ENCODE measurements around the gene LSAMP. TPM values are rescaled to one million over a fixed set of nuclear protein-coding genes. Genes with fewer than 3 reads are reported as not detected.

Gene LSAMP
- total RNA-seq, 1 donor from 2014 or later, result 64.9 TPM

- H3K4me1 Mint-ChIP-seq (ENCODE audit: unreplicated experiment), result no peaks in the 10 kb centered on the region
Measured at GRCh38 chr3:115901008-115901407, 544.3 kb downstream of the LSAMP start.

DNA sequence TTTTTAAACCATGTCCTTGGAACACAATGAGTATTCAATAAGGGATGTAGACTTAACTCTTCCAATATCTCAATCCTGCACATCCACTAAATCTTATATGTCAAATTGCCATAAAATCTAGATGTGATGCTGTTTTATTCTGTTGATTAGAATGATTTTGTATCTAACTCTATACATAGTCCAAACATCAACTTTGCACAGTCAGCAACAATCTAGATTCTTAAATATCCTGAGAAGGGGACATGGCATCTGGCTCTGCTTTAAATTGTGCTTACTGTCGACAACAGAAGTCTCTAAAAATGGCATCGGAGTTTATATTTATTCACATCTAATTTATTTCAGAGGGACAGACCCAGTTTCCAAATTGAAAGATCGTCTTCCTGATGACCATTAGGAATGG lies 545.8 kb downstream of the LSAMP start:
- no peak for TF ChIP-seq CTCF (conservative IDR thresholded peaks at IDR 0.05)
- no peak overlapping the region for H3K27ac Mint-ChIP-seq
- H3K4me3 Mint-ChIP-seq, result no peak overlapping the region
- H3K4me1 Mint-ChIP-seq (ENCODE audit: unreplicated experiment), result no peaks in the 10 kb centered on the region
- H3K9me3 Mint-ChIP-seq, result no peaks in the 10 kb centered on the region
- no peaks in the 10 kb centered on the region for H3K27me3 Mint-ChIP-seq
- no peak for DNase-seq (ENCODE audit: extremely low spot score, unreplicated experiment)
- peaks cover 1% of the 10 kb centered on the region for H3K36me3 Mint-ChIP-seq

More at GRCh38 chr3:115901008-115901407, 544.3 kb downstream of the LSAMP start:
- no peak for DNase-seq (ENCODE audit: extremely low spot score, unreplicated experiment)
- TF ChIP-seq CTCF (conservative IDR thresholded peaks at IDR 0.05), result no peak
- no peaks in the 10 kb centered on the region for H3K27me3 Mint-ChIP-seq
- no peak overlapping the region for H3K27ac Mint-ChIP-seq
- H3K4me3 Mint-ChIP-seq, result no peak overlapping the region
- no peaks in the 10 kb centered on the region for H3K9me3 Mint-ChIP-seq
- H3K36me3 Mint-ChIP-seq, result peaks cover 4% of the 10 kb centered on the region

DNA sequence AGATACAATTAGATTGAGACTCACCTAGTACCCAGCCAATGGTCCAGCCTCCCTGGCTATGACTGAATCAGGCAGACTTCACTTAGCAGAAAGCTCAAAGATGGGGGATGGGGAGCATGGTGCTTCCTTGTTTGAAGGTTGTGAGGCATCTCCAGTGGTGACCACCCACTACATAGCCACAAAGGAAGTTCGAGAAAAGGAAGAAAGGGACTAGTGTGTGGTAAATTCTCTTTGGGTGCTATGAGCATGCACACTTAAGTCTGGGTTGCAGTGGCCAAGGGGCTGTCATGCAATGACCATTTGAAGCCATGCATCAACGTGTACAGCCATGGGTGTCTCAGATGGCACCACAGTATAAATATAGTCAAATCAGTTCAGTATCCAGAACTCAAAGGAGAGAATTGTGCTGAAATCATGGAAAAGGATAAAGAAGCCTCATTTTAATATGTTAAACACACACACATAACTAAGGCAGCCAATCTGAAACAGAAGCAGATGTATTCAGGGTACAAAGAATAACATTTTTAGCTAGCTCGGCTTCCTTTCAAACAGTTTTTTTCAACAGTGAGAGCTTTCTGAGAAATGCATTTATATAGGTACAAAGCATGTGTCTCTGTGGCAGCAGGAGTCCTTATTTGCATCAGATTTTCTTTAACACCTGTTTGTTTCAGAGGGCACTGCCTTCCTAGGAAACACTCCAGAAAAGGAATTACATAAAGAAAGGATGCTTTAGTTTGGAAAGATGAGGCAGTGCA lies 546.5 kb downstream of the LSAMP start:
- Mint-ChIP-seq H3K27ac (no peak overlapping the region), H3K4me3 (no peak overlapping the region), H3K4me1 (ENCODE audit: unreplicated experiment) (no peaks in the 10 kb centered on the region), H3K36me3 (no peaks in the 10 kb centered on the region), H3K27me3 (no peaks in the 10 kb centered on the region), H3K9me3 (no peaks in the 10 kb centered on the region)
- DNase-seq (ENCODE audit: extremely low spot score, unreplicated experiment), result no peak
- no peak for TF ChIP-seq CTCF (conservative IDR thresholded peaks at IDR 0.05)

GRCh38 chr3:115891006-115891636 lies 554.2 kb downstream of the LSAMP start:
- H3K4me1 Mint-ChIP-seq (ENCODE audit: unreplicated experiment), result no peaks in the 10 kb centered on the region
- TF ChIP-seq CTCF (conservative IDR thresholded peaks at IDR 0.05), result no peak
- H3K4me3 Mint-ChIP-seq, result no peak overlapping the region
- no peaks in the 10 kb centered on the region for H3K36me3 Mint-ChIP-seq
- no peak overlapping the region for H3K27ac Mint-ChIP-seq
- no peaks in the 10 kb centered on the region for H3K27me3 Mint-ChIP-seq
- H3K9me3 Mint-ChIP-seq, result no peaks in the 10 kb centered on the region
- DNase-seq (ENCODE audit: extremely low spot score, unreplicated experiment), result no peak

DNA sequence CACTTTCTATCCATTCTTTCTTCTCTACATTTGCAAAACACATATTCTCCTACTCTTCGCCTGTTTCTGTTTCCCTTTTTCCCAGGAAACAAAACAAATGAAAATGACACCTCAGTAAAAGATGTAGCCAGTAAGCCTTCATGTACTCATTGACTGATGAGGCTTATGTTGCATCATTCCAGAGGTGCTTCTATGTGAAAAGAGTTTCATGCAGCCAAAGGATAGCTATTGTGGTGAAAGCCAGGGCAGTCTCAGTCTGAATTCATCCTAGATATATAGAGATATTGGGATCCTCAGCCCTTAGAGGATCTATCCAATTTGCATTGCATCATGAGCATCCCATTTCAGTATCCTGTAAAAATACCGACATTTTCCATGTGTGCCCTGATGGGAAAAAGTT lies 554.7 kb downstream of the LSAMP start:
- Mint-ChIP-seq H3K27me3 (no peaks in the 10 kb centered on the region), H3K4me3 (no peak overlapping the region), H3K4me1 (ENCODE audit: unreplicated experiment) (no peaks in the 10 kb centered on the region), H3K9me3 (no peaks in the 10 kb centered on the region), H3K27ac (no peak overlapping the region), H3K36me3 (no peaks in the 10 kb centered on the region)
- DNase-seq (ENCODE audit: extremely low spot score, unreplicated experiment), result no peak
- no peak for TF ChIP-seq CTCF (conservative IDR thresholded peaks at IDR 0.05)

Data from type B pancreatic cell (in vitro differentiated cells).